Activated CD4-positive, alpha-beta T cell treated with anti-CD3 and anti-CD28 coated beads, Interleukin-2, amount 50 U/mL, for 4 hours (primary cell): ENCODE results near the gene ERC1.

Source experiments
- DNase-seq, 2 experiments: peaks; one replicate each; pipeline ENCODE4 v3.0.0-alpha.2; 2020

The ERC1 gene

GRCh38 chr12:1499351-1499750, 508.3 kb downstream of the ERC1 start:
- no peak for DNase-seq

DNA sequence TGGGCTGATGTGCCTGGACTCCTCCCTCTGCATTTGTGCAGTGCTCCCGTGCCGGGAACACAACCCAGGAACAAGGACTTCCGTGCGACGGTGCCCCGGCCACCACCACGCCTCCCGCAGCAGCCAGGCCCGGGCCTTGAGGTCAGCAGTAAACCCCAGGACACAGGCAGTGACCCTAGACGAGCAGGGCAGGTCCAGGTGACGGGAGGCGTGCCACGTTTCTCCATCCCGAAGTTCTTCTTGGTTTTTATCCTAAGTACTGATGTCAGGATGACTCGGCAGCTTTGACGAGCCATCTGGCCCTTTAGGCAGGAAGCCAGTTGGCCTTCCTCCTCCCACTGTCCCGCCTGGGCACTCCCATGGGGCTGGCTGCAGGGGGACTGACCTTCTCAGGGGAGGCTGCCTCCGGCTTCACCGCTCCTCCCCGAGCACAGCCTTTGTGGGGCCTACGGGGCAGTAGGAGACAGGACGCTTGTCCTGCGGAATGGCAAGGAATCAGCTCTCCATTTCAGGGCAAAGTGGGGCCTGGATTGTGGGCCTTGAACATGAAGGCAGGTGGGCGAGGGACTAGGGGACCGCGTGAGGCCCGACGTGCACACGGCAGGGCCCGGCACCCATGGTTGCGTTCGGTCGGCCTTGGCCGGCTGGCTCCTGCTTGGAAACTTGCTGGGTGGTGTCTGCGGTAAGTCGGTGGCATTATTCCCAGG, 509.2 kb downstream of the ERC1 start:
- DNase-seq: no peak

DNA sequence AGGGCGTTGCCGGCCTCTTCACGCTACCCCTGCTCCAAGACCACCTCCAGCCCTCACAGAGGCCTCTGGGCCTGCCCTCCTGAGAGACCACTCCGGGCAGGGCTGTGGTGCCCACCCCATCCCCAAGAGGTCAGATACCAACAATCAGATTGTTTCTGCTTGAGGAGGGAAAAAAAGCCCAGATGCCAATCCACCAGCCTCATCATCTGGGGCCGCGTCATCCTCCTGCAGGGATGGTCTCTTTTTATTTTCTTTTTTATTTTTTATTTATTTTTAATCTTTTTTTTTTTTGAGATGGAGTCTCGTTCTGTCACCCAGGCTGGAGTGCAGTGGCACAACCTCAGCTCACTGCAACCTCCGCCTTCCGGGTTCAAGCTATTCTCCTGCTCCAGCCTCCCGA, 510.0 kb downstream of the ERC1 start:
- DNase-seq: no peak

DNA sequence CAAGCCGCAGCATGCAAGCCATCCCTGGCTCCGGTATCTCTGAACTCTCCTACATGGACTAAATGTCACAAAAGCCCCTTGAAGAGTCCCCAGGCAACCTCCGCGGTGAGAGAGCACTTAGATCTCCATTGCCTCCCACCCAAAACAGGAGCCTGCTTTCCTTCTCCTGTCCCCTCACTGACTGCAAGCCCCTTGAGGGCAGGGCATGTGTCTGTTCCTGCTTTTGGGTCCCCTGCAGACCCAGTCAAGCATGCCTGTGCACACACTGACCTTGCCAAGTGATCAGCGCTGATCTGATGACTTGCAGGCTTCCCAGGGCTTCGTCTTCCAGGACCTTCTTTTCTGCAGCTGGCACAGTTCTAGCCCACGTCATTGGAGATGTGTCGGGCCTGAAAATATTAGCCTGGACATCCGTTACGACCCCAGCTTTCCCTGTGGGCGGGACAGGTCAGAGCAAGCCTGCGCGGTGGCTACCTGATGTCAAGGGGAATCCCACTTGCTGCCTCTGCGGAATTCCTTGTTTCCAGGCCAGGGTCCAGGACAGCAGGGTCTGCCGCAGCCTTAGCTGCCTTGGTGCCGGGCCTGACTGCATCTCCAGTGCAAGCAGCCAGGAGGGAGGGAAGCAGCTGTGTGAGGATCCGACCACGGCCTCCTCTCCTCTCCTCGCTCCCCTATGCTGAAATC, 510.8 kb downstream of the ERC1 start:
- DNase-seq: no peak

DNA sequence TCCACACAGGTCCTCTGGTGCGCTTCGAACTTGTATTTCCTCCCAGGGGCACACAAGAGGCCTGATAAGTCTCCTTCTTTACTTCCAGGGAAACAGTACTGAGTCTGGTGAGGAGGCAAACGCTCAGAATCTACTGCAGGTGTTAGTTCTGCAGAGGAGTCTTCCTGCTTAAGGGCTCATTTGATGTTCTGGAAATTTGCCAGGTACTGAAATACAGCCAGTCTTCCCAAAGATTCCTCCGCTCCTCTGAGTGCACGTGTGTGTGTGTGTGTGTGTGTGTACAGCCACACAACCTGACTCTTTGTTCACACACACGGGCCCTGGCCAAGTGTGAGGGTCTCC, 511.3 kb downstream of the ERC1 start:
- DNase-seq: no peak

- DNase-seq: no peak
Observed at GRCh38 chr12:1502831-1503230, 511.8 kb downstream of the ERC1 start.

- DNase-seq: no peak
Observed at GRCh38 chr12:1503281-1503711, 512.3 kb downstream of the ERC1 start.

- no peak for DNase-seq
Observed at GRCh38 chr12:1504304-1504894, 513.4 kb downstream of the ERC1 start.

DNA sequence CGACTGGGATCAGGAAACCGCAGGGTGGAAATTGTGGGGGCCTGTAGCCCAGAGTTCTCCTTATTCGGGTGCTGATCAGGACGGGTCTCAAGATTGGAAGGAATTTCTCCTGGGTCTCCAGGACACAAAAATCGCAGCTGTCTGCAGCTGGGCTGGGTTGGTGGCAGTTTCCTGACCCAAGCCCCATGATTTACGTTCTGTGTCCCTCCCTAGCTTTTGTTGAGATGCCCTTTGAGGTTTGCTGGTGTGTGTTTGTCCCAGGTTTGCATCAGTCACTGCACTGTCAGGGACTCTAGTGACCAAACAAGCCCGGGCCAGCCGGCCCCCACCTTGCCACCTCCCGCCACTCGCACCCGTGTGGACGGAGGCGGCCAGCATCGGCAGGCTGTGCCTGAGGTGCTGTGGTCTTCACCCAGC, 513.9 kb downstream of the ERC1 start:
- DNase-seq: no peak

GRCh38 chr12:1505576-1505975, 514.6 kb downstream of the ERC1 start:
- no peak for DNase-seq

- no peak for DNase-seq
Observed at GRCh38 chr12:1507308-1507707, 516.3 kb downstream of the ERC1 start.

- no peak for DNase-seq
Observed at GRCh38 chr12:1509413-1510052, 518.5 kb downstream of the ERC1 start.

- no peak for DNase-seq
Observed at GRCh38 chr12:1510056-1510812, 519.2 kb downstream of the ERC1 start.

GRCh38 chr12:1515010-1515409, 524.0 kb downstream of the ERC1 start:
- DNase-seq: no peak

DNA sequence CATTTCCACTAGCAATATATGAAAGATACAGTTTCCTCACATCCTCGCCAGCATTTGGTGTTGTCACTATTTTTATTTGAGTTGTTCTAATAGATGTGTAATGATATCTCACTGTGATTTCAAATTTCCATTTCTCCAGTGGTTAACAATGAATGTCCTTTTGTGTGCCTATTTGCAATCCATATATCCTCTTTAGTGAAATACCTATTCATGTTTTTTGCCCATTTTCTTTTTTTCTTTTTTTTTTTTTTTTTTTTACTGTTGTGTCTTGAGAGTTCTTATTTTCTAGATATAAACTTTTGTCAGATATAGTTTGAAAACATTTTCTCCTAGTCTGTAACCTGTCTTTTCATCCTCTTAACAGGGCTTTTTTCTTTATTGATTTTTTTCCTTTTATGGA, 524.4 kb downstream of the ERC1 start:
- DNase-seq: no peak

GRCh38 chr12:1517007-1517406, 526.0 kb downstream of the ERC1 start:
- DNase-seq: no peak

DNA sequence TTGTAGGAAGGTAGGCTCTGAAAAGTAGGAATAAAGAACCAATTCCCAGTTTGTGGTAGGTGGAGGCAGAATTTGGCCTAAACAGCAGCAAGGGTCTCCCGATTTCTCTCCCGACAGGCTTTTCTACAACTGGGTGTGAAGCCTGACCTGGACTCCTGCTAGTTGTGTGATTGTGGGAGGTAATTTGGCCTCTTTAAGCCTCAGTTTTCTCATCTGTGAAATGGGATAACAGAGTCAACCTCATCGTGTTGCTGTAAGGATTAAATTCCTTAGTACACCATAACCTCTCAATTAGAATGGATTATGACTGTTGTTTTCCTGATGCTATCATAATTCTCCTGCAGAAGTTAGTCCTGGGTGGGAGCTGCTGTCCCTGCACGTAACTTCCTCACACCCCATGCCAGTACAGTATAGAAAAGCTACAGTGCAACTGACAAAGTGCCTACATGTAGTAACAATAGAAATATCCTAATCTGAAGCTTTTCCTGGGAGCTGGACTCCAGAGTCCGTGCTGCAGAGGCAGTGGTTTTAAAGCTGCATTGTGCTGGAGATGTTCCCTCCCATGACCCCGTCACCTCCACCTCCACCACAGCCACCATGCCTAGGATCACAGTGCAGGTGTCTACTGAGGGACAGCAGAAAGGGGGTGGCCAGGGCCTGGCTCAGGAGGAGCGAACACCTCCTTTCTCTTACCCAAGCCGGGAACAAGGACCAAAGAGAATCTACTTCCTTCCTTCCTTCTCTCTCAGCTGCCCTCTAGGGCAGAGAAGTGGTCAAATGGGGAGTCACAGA, 526.9 kb downstream of the ERC1 start:
- no peak for DNase-seq

DNA sequence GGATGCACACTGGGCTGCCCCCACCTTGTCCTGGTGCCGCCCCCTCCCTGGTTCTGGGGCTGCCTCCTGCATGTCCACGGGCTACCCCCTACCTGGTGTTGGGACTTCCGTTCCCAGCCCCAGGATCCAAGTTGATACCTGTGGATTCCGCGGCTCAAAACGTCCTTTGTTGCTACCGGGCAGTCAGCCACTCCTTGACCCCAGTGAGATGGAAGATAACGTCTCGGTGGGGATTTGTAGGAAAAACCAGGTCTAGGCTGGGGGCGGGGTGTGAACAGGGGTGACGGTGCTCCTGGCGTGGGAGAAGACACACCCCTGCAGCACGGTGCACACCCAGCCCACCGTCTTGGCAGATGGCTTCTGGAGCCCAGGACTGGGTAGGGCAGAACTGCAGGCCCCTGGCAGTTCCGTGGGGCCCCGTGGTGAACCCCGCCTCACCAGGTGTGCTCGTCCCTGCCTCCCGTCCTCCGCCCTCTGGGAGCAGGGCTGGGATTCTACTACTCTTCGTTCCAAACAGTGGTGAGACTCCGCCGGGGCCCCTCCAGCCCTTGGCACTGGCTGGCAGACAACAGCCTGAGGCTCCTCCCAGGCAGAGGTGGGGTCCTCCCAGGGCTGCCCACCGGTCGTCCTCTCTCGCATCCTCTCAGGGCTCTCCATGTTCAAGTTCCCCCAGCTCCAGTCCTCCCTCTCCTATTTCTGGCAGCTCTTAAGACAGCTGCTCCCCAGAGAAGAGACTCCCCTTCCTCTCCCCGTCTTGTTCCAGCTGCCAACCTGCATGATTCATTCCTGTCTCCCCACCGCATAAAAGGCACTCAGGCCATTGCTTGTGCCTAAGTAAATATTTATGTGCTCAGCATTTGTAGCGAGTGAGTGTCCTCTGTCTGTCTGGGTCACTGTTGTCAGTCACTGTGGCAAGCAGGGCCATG, 527.8 kb downstream of the ERC1 start:
- no peak for DNase-seq

DNA sequence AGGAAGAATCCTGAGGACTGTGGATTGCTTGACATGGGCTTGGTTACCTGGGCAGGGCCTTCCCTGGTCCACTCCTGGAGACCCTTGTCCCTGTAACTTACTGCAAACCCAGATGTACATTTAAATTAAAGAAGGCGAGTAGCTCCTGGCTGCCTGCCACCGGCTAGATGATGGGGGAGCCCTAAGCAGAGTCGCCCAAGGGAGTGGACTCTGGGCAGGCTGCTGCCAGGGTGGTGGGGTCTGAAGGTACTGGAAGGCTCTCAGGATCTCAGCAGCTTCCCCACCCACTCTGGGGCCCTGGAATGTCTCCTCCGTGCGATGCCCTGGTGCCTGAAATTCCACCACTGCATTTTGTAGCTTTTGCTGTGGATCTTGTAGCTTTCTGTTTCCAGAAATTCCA, 528.6 kb downstream of the ERC1 start:
- no peak for DNase-seq

GRCh38 chr12:1523046-1523445, 532.0 kb downstream of the ERC1 start:
- no peak for DNase-seq

DNA sequence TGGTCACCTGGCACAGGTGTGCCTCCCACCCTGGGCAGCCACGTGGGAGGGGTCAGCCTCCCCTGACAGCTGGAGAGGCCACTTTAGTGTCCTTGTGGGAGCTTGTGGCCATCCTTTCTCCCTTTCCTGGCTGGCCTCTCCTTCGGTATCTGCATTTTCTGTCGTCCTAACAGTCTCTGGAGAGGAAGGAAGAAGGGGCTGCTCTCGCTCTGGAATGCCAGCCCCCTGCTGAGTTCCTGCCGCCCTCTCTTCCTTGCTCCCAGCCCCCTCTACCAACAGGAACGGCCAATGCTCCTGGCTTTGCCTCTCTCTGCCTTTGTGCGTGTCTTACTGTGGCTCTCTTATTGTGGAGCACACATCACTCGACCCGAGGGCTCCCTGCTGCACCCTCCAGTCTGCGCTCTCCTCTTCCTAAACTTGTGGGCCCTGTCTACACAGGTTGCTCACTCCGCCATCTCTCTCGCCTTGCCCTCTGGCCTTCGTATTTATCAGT, 532.6 kb downstream of the ERC1 start:
- no peak for DNase-seq
